AG20443 (cell line): Measurements from ENCODE around the gene PTPRN2.

Experiments
- DNase-seq: peaks from one replicate; pipeline ENCODE4 v3.0.0; 2012; ENCODE audit warnings: low spot score, mixed read lengths

Gene PTPRN2

GRCh38 chr7:158084555-158084954, 503.1 kb downstream of the PTPRN2 start:
- no peak for DNase-seq

DNA sequence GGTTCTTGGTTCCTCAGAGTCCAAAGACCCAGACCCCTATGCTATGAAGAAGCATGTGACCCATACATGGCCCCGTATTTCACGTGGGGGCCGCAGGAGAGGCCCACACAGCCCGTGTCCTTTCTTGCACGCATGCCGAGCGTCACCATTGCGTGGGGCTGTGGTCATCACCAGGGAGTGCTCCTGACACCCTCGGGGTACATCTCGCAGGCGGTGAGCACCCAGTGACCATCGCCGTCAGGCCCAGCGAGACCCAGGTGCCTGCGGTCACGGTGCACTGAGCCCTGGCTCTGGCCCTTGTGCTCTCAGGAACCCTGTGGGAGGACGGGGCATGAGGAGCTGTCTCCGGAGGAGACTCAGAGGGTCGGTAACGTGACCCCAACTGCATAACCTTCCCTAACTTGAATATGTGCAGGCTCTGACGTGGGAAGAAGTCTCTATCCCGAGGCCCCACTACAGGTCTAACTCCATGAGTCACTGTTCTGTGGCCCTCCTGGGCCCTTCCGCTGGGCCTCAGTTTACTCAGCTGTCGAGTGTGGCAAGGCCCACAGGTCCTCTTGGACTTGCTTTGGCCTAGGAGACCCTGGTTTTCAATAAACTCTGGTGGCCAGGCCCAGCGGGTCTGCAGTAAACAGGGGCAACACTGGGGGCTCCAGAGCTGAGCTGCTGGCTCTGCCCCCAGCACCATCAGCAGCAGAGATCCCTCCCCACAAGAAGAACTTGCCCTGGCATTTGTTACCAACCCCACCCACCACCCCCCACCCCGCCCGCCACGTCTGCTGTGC, 503.9 kb downstream of the PTPRN2 start:
- DNase-seq = no peak

GRCh38 chr7:158082761-158083160, 504.9 kb downstream of the PTPRN2 start:
- no peak for DNase-seq

DNA sequence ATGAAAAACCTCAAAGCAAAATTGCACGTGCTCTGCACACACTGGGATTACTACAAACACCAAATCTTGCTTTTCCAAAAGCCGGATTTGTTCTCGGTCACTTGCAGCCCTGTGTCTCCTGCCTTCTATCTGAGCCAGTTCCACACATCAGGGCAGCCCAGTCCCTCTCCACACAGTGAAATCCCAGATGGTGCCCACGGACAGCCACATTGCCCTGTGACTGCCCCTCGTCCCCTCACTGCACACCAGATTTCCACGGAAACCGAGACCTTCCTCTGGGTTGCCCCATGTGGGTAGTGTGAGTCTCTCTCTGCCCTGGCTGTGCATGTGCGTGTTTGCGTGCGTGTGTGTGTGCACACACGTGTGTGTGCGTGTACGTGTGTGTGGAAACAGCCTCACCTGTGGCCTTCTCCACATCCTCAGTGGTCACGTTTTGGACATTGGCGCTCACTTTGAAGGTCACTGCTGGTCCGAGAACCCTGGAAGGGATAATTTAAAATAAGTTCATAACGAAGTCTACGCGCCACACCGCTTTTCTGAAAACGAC, 506.7 kb downstream of the PTPRN2 start:
- DNase-seq = no peak

DNA sequence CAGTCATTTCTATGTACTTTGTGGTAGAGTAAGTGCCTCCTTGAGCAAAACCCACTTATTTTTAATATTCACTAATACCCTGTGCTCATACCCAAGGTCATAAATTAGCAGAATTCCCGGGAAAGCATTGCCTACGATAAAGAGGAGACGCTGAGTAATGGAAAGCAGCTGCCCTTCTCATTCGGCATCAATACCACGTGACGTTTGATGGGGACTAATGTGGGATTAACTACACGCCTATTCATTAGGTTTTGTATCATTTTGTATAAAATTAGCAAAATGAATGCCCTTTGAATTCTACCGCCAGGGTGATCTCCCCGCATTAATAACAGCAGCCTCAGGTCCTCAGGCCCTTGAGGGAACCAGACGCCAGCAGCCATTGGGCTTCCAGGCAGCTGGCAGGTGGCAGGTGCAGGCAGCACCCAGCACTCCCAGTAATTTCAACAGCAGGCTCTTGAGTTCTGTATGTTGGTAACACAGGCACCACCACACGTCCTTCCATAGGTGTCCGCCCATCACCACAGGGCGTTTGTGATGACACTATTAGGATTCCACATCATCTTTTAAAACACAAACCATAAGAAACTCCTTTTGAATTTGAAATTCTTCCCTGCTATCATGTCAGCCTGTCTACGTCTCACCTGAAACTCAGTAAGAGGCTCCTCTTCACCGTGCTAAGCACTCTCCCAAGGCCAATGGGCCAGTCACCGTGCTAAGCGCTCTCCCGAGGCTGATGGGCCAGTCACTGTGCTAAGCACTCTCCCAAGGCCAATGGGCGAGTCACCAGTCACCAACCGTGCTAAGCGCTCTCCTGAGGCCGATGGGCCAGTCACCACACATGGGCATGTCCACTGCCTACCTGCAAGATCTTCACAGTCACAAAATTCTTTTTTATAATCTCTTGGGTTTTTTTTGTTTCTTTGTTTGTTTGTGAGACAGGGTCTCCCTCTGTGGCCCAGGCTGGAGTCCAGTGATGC, 509.4 kb downstream of the PTPRN2 start:
- no peak for DNase-seq

DNA sequence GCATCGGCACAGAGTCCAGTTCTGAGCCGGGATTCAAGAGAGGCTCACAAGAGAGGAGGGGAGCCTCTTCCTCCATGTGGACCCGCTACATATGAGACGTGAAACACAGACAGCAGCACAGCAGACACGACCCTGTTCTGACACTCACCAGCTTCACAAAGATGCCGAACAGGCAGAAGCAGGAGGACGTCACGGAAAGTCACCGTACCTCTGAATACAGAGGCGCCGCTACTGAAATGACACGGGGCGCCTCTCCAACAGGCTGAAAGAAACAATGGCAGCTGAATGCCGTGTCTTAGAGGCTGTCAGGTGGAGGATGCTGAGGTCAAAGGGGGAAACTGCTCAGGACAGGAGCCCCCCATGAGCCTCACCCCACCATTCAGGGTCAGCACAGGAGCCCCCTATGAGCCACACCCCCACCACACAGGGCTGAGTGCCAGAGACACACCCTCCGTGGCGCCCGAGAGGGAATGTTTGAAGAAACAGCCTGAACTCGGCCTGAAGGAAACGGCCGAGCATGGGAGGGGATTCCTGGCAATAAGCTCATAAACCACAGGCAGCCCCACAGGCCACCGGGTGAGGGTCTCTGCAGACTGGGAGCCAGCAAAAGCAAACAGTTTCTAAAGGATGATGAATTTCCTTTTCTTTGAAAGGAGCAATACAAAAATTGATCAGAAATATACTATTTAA, 510.3 kb downstream of the PTPRN2 start:
- no peak for DNase-seq

- no peak for DNase-seq
Observed at GRCh38 chr7:158076656-158077055, 511.0 kb downstream of the PTPRN2 start.

GRCh38 chr7:158076215-158076614, 511.4 kb downstream of the PTPRN2 start:
- DNase-seq = no peak

DNA sequence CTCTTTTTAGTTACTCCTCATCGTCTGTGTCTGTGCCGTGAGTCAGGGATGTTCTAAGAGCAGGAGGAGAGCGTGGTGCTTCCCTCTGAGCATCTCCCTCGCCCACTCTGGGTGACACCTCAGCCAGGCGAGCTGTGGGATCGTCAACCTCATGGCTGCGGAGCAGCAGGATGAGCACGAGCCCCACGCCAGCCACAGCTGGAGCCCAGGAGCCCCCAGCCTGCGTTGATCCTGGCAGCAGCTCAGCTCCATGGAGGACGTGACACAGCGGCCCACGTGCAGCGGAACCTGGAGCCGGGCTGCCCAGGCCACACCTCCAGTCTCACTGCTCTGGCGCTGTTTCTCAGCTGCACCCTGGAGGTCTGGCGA, 512.0 kb downstream of the PTPRN2 start:
- DNase-seq = no peak

DNA sequence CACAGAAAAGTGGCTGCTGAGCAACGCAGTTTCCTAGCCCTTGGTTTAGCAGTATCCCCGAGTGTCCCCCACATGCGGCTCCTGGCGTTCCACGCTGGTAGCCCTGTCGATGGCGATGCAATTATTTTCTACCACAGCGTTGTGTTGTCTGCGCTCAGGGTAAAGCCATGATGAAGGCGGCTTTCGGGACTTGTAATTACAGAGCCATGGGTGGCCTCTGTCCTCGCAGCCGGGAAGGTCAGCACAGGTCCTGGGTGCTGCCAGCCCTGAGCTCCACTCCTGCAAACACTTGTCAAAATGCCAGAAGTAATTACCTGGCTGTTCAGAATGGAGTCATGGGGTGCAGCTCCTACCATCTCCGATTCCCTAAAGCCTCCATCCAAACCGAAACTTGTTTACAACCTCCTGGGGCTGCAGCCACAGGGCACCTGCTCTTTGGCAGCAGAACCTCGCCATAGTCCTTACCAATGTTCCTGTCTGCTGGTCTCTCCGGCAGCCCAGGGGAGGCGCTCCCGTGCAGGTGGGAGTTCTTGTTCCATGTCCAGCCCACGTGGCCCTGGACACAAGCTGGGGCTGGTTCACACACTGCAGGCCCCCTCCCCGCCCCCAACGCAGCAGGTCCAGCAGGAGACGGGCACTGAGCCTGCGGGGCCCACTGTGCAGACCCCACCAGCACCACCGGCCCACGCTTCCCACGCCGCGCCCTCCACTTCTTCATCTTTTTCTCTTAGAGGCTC, 512.6 kb downstream of the PTPRN2 start:
- no peak for DNase-seq

DNA sequence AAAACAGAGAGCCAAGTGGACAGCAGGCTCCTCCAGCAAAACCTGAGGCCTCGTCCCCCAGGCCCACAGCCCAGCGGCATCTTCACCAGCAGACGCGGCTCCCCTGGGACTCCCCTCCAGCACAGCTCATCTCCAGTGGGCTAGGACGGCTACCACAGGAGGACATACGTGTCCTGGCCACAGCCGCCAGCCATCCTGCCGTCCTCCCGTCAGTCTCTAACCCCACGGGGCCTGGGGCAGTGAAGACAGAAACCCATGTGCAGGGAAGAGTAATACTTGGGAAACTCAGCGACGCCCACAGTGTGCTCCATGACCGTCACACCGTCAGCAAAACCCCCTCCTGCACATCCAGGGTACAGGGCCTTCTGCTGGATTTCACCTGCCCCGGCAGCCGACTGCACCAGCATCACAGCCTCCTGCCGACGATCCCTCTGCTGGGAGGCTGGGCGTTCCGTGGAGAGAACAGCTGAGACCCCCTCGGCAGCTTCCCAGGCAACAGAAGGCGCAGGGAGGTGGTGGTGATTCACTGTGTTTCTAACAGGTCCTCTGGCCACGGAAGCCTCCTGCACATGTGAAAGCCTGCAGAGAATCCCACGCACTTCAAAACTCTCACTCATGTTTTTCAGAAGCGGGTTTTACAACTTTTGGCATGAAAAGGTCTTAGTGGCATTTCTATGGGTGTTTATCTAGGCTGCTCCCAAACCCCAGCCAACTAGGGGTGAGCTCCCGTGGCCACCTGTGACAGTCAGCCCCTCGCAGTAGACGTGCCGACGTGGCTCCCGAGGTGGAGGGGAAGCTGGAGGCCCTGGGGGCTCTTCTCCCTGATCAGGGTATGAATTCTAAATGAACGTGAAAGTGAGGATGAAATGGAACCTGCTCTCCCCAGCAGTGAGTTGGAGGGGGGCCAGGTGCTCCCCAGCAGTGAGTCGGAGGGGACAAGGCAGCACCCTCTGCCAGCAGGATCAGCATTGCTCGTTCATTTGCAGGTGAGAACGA, 513.5 kb downstream of the PTPRN2 start:
- DNase-seq = no peak

- DNase-seq = no peak
Observed at GRCh38 chr7:158072991-158073730, 514.5 kb downstream of the PTPRN2 start.

DNA sequence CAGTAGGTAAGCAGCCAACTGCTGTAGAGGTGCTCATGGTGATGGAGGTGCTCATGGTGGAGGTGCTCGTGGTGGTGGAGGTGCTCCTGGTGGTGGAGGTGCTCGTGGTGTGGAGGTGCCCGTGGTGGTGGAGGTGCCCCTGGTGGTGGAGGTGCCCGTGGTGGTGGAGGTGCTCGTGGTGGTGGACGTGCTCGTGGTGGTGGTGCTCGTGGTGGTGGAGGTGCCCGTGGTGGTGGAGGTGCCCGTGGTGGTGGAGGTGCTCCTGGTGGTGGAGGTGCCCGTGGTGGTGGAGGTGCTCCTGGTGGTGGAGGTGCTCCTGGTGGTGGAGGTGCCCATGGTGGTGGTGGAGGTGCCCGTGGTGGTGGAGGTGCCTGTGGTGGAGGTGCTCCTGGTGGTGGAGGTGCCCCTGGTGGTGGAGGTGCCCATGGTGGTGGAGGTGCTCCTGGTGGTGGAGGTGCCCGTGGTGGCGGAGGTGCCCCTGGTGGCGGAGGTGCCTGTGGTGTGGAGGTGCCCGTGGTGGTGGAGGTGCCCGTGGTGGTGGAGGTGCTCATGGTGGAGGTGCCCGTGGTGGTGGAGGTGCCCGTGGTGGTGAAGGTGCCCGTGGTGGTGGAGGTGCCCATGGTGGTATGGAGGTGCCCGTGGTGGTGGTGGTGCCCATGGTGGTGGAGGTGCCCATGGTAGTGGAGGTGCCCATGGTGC, 517.3 kb downstream of the PTPRN2 start:
- no peak for DNase-seq

GRCh38 chr7:158068853-158069252, 518.8 kb downstream of the PTPRN2 start:
- DNase-seq = no peak

DNA sequence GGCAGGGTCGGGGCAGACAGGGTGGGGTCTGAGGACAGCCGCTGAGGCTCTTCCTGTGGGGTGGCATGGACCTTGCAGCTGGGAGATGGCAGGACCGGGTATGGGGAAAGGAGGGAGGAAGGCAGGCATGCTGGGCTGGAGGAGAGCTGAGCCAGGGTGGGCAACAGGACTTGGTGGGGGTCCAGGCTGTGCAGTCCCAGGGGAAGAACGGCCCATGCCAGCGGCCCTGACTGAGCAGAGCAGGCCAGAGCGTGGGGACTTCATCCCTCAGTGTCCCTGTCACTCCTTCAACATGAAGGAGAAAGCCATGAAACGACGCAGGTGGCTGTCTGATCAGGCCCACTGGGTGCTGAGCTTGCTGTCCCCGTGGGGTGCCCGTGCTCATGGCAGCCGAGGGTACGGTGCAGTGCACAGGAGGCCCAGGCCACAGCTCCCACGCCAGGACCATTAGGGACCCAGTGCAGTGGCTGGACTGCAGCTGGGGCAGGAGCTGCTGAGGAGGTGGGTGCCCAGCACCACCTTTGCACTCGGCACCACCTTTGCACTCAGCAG, 519.6 kb downstream of the PTPRN2 start:
- no peak for DNase-seq

GRCh38 chr7:158067219-158067930, 520.2 kb downstream of the PTPRN2 start:
- no peak for DNase-seq

DNA sequence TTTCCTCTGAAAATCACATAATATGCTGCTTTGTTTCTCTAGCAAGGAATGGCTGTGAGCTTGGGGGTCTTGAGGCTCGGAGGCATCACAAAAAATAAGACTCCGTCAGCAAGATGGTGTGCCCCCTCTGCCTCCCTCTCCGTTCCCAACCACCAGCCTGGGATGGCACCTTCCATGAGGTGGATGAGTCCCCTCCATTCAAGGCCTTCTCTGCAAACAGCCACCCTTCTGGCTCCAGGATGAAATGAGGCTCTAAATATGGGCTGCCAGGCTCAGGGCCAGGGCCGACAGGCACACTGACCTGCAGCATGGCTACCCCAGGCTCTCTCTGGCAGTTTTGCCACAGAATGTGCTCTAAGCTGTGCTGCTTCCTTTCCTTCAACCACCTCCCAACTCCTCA, 521.5 kb downstream of the PTPRN2 start:
- DNase-seq = no peak

- DNase-seq = no peak
Observed at GRCh38 chr7:158065340-158065739, 522.3 kb downstream of the PTPRN2 start.
